HG02642 (cell line): ENCODE results near the gene LRP1B.

Source experiments
- ATAC-seq: cut with Tn5 transposase; IDR thresholded peaks from one replicate; pipeline ENCODE4 v1.9.1; 2021; ENCODE audit warnings: mild to moderate bottlenecking; ENCODE audit not compliant: unreplicated experiment, poor library complexity

LRP1B gene

GRCh38 chr2:140808211-140808610 lies 1322.6 kb downstream of the LRP1B start:
- ATAC-seq, result no peak

GRCh38 chr2:140804700-140805260 lies 1326.0 kb downstream of the LRP1B start:
- no peak for ATAC-seq

GRCh38 chr2:140801311-140801710 lies 1329.5 kb downstream of the LRP1B start:
- no peak for ATAC-seq

- ATAC-seq, result peak; percentile 71
Measured at GRCh38 chr2:140797718-140798117, 1333.1 kb downstream of the LRP1B start.

GRCh38 chr2:140791802-140792201 lies 1339.0 kb downstream of the LRP1B start:
- ATAC-seq, result no peak

GRCh38 chr2:140786585-140786984 lies 1344.2 kb downstream of the LRP1B start:
- ATAC-seq, result no peak

GRCh38 chr2:140775411-140775810 lies 1355.4 kb downstream of the LRP1B start:
- no peak for ATAC-seq

- ATAC-seq, result no peak
Measured at GRCh38 chr2:140770645-140771044, 1360.2 kb downstream of the LRP1B start.

- ATAC-seq, result no peak
Measured at GRCh38 chr2:140761807-140762206, 1369.0 kb downstream of the LRP1B start.

- no peak for ATAC-seq
Measured at GRCh38 chr2:140759426-140760156, 1371.2 kb downstream of the LRP1B start.

GRCh38 chr2:140747665-140748064 lies 1383.2 kb downstream of the LRP1B start:
- ATAC-seq, result peak; percentile 89

GRCh38 chr2:140747090-140747489 lies 1383.7 kb downstream of the LRP1B start:
- no peak for ATAC-seq

GRCh38 chr2:140744379-140744778 lies 1386.4 kb downstream of the LRP1B start:
- ATAC-seq, result no peak

GRCh38 chr2:140737006-140737405 lies 1393.8 kb downstream of the LRP1B start:
- no peak for ATAC-seq

- no peak for ATAC-seq
Measured at GRCh38 chr2:140734992-140735391, 1395.8 kb downstream of the LRP1B start.

- ATAC-seq, result no peak
Measured at GRCh38 chr2:140718999-140719398, 1411.8 kb downstream of the LRP1B start.

- ATAC-seq, result no peak
Measured at GRCh38 chr2:140717481-140717880, 1413.3 kb downstream of the LRP1B start.

GRCh38 chr2:140714586-140714985 lies 1416.2 kb downstream of the LRP1B start:
- ATAC-seq, result no peak

GRCh38 chr2:140711867-140712266 lies 1418.9 kb downstream of the LRP1B start:
- ATAC-seq, result no peak

GRCh38 chr2:140701726-140702125 lies 1429.1 kb downstream of the LRP1B start:
- no peak for ATAC-seq

- ATAC-seq, result no peak
Measured at GRCh38 chr2:140698636-140699035, 1432.2 kb downstream of the LRP1B start.

GRCh38 chr2:140696449-140696848 lies 1434.4 kb downstream of the LRP1B start:
- ATAC-seq, result no peak
